Measurements from ENCODE around the gene GIT2. TPM values are rescaled to one million over a fixed set of nuclear protein-coding genes. Genes with fewer than 3 reads are reported as not detected.
"Not testable (repeated sequence)": the region's sequence is repeated elsewhere in the genome, so short reads cannot be mapped to it uniquely, and the experiment has no call there.

Gene GIT2
- total and polyA plus RNA-seq, 10 of the 15 experiments (the other 5 are each of a cell fraction or from before 2014, with no cell fraction given), result 9.1 to 49.9 (median 43.9) TPM

- no peak overlapping the region for H3K4me2 ChIP-seq (ENCODE audit: control insufficient read depth, insufficient read depth)
- SMC1A ChIA-PET (ENCODE audit: uncharacterized antibody, unreplicated experiment), result interaction anchor here (0.7 to 1.4 kb wide), 4 partner anchors 10 to 54 kb away, joined by 3 read pairs; no protein-coding TSS in a partner anchor
- WGBS (ENCODE audit: insufficient coverage, insufficient replicate concordance, low lambda C conversion rate, missing lambda C conversion rate), result 37% methylated on average over 8 of the region's 8 CpGs
- no peak overlapping the region for H3K4me3 ChIP-seq
- H3K79me2 ChIP-seq (ENCODE audit: control insufficient read depth, insufficient read depth, low read length), result peaks cover 8% of the 10 kb centered on the region
- peaks cover 7% of the 10 kb centered on the region; the same call in 1 of the 2 replicates for H3K4me1 ChIP-seq (ENCODE audit: control insufficient read depth, insufficient read depth, low read length)
- H3K36me3 ChIP-seq (ENCODE audit: control insufficient read depth in 2 of 2, insufficient read depth in 2 of 2, low read length in 1 of 2), result peaks cover 13 to 29% of the 10 kb centered on the region in 2 experiments
- H3K27me3 ChIP-seq (replicated peaks in 1 of 2; ENCODE audit: control insufficient read depth in 2 of 2, insufficient read depth in 2 of 2, low read length in 1 of 2), result no peaks in the 10 kb centered on the region
- no TSS peak for BruUV-seq (replicated peaks)
- DNase-seq (ENCODE audit: low read depth, low spot score) (no peak), ATAC-seq (peak; percentile 70), FAIRE-seq (no peak)
- no peak overlapping the region for H3K27ac ChIP-seq (ENCODE audit: control insufficient read depth, insufficient read depth)
- RAD21 ChIA-PET (ENCODE audit: unreplicated experiment), result interaction anchor here (1.0 to 1.4 kb wide), 2 partner anchors 17 to 23 kb away, joined by 3 read pairs; no protein-coding TSS in a partner anchor
- no peak for TF ChIP-seq EP300 (IDR thresholded peaks at IDR 0.05; ENCODE audit: borderline replicate concordance in 1 of 2, control insufficient read depth in 1 of 2, low read depth in 2 of 2, low read length in 2 of 2)
- TF ChIP-seq BMI1 (IDR thresholded peaks at IDR 0.05; ENCODE audit: borderline replicate concordance), result no peak
- peak; percentile 58; the same call in 1 of the 2 replicates for TF ChIP-seq IRF4 (IDR thresholded peaks at IDR 0.05; ENCODE audit: low read depth, low read length)
- TF ChIP-seq JUNB (IDR thresholded peaks at IDR 0.05), result peak; percentile 72
- TF ChIP-seq KAT2A (conservative IDR thresholded peaks at IDR 0.05; ENCODE audit: control insufficient read depth, low read depth, low read length), result no peak
- peak; percentile 57; the same call in 1 of the 2 replicates for TF ChIP-seq RUNX3 (IDR thresholded peaks at IDR 0.05; ENCODE audit: low read length)
- peak in 1 of 2 experiments; percentile 26; a peak in 1 of 4 replicates for TF ChIP-seq ETV6 (conservative IDR thresholded peaks at IDR 0.05 in 1 of 2, IDR thresholded peaks at IDR 0.05 in 1 of 2; ENCODE audit: borderline replicate concordance in 1 of 2, low read depth in 1 of 2)
- 0 out of 2 replicates have a peak, but pooled peaks have one; percentile 44 for TF ChIP-seq NFIC (IDR thresholded peaks at IDR 0.05; ENCODE audit: low read depth, low read length)
- 0 out of 2 replicates have a peak, but pooled peaks have one; percentile 21 for TF ChIP-seq ATF2 (IDR thresholded peaks at IDR 0.05; ENCODE audit: low read length)
- in situ Hi-C loops (cut with MboI) (no loop called here), intact Hi-C loops (cut with micrococcal nuclease; ENCODE audit: unreplicated experiment) (no loop called here)
- POLR2A ChIA-PET, result interaction anchor here (1.3 kb wide), 1 partner anchor 11 kb away, joined by 3 read pairs; no protein-coding TSS in a partner anchor
- no peak overlapping the region for H3K9ac ChIP-seq (ENCODE audit: control insufficient read depth, insufficient read depth, low read length)
- H2AFZ ChIP-seq (ENCODE audit: control insufficient read depth, low read depth, low read length), result no peak overlapping the region
- no peaks in the 10 kb centered on the region; the same call in 1 of the 2 replicates for H4K20me1 ChIP-seq (ENCODE audit: control insufficient read depth, insufficient read depth)
- H3K9me3 ChIP-seq (replicated peaks; ENCODE audit: control insufficient read depth, insufficient read depth, low read length), result no peaks in the 10 kb centered on the region
- CTCF ChIA-PET, result interaction anchor here (1.0 kb wide), 1 partner anchor 9 kb away, joined by 3 read pairs; no protein-coding TSS in a partner anchor
Observed at GRCh38 chr12:109987615-109988014, 8.6 kb downstream of the GIT2 start.

- in situ Hi-C loops (cut with MboI); H2AFZ ChIP-seq (ENCODE audit: control insufficient read depth, low read depth, low read length); H3K79me2 ChIP-seq (ENCODE audit: control insufficient read depth, insufficient read depth, low read length); BruUV-seq (replicated peaks); H3K27me3 ChIP-seq (replicated peaks in 1 of 2; ENCODE audit: control insufficient read depth in 2 of 2, insufficient read depth in 2 of 2, low read length in 1 of 2); ATAC-seq; H4K20me1 ChIP-seq (ENCODE audit: control insufficient read depth, insufficient read depth); H3K4me2 ChIP-seq (ENCODE audit: control insufficient read depth, insufficient read depth); intact Hi-C loops (cut with micrococcal nuclease; ENCODE audit: unreplicated experiment); H3K9me3 ChIP-seq (replicated peaks; ENCODE audit: control insufficient read depth, insufficient read depth, low read length); H3K4me3 ChIP-seq; H3K9ac ChIP-seq (ENCODE audit: control insufficient read depth, insufficient read depth, low read length); RAD21 ChIA-PET (ENCODE audit: unreplicated experiment); DNase-seq (ENCODE audit: low read depth, low spot score); SMC1A ChIA-PET (ENCODE audit: uncharacterized antibody, unreplicated experiment); H3K27ac ChIP-seq (ENCODE audit: control insufficient read depth, insufficient read depth); FAIRE-seq; H3K4me1 ChIP-seq (ENCODE audit: control insufficient read depth, insufficient read depth, low read length): not testable (repeated sequence)
- 98% methylated on average over 16 of the region's 16 CpGs for WGBS (ENCODE audit: insufficient coverage, insufficient replicate concordance, low lambda C conversion rate, missing lambda C conversion rate)
- POLR2A ChIA-PET, result interaction anchor here (1.5 kb wide), 1 partner anchor 18 kb away, joined by 3 read pairs; no protein-coding TSS in a partner anchor
- peaks cover 13 to 30% of the 10 kb centered on the region in 2 experiments for H3K36me3 ChIP-seq (ENCODE audit: control insufficient read depth in 2 of 2, insufficient read depth in 2 of 2, low read length in 1 of 2)
- CTCF ChIA-PET, result interaction anchor here (1.2 kb wide), 1 partner anchor 9 kb away, joined by 3 read pairs; no protein-coding TSS in a partner anchor
Observed at GRCh38 chr12:109986236-109986635, 9.9 kb downstream of the GIT2 start.
